Activated CD8-positive, alpha-beta T cell treated with anti-CD3 and anti-CD28 coated beads for 36 hours (primary cell): ENCODE results near the gene OR5B17. TPM values are rescaled to one million over a fixed set of nuclear protein-coding genes. Genes with fewer than 3 reads are reported as not detected.

Experiments
- ATAC-seq: fragments of 200-7000 bp; cut with Tn5 transposase; one replicate; pipeline ENCODE4 v1.10.0; 2021; ENCODE audit warnings: mild to moderate bottlenecking, moderate library complexity
- CTCF ChIA-PET: fragments of 350-600 bp; sonication (Branson Sonifier 250); formaldehyde crosslinking; loops from one replicate; lab custom pipeline; 2021; ENCODE audit warnings: antibody characterized with exemption; lab: Charles Lee
- POLR2A ChIA-PET: fragments of 350-600 bp; sonication (Branson Sonifier 250); formaldehyde crosslinking; loops from one replicate; lab custom pipeline; 2021; ENCODE audit warnings: antibody characterized with exemption; lab: Charles Lee
- DNase-seq: peaks from one replicate; pipeline ENCODE4 v3.0.0-alpha.2; 2020
- H3K27ac Mint-ChIP-seq: one replicate; pipeline ENCODE4 v1.8.0; 2021; ENCODE audit warnings: mild to moderate bottlenecking, mixed read lengths
- H3K27me3 Mint-ChIP-seq: one replicate; pipeline ENCODE4 v1.8.0; 2021; ENCODE audit warnings: mixed read lengths
- H3K36me3 Mint-ChIP-seq: one replicate; pipeline ENCODE4 v1.8.0; 2021; ENCODE audit warnings: low read depth, mixed read lengths
- H3K4me1 Mint-ChIP-seq: one replicate; pipeline ENCODE4 v1.8.0; 2021; ENCODE audit warnings: low read depth, mixed read lengths
- H3K4me3 Mint-ChIP-seq: one replicate; pipeline ENCODE4 v1.8.0; 2021; ENCODE audit warnings: mild to moderate bottlenecking, moderate library complexity, mixed read lengths
- H3K9me3 Mint-ChIP-seq: one replicate; pipeline ENCODE4 v1.8.0; 2021; ENCODE audit warnings: mixed read lengths
- CTCF ChIP-seq: fragments of 200-600 bp; IDR thresholded peaks from one replicate; pipeline ENCODE4 v1.8.0; 2022; ENCODE audit warnings: antibody characterized with exemption, mild to moderate bottlenecking
- intact Hi-C: fragments of 100-400 bp; cut with micrococcal nuclease; formaldehyde crosslinking; loops from one replicate; pipeline ENCODE4 v1.10.0; 2022
- total RNA-seq, 2 experiments: library from RNA; stranded (reverse); gene quantifications; one replicate each; pipeline ENCODE4 v1.2.3, GENCODE V29; 2021

OR5B17 gene
- total RNA-seq, 2 experiments from 2014 or later, result not detected

GRCh38 chr11:58334708-58335107 is 24.2 kb downstream of the OR5B17 start:
- POLR2A ChIA-PET, result no interaction called here
- no peaks in the 10 kb centered on the region for H3K36me3 Mint-ChIP-seq
- no peak for ATAC-seq
- H3K4me3 Mint-ChIP-seq, result no peak overlapping the region
- CTCF ChIA-PET, result no interaction called here
- intact Hi-C loops, result no loop called here
- peaks cover 9% of the 10 kb centered on the region for H3K27me3 Mint-ChIP-seq
- no peak overlapping the region for H3K27ac Mint-ChIP-seq
- peaks cover 13% of the 10 kb centered on the region for H3K9me3 Mint-ChIP-seq
- DNase-seq, result no peak
- H3K4me1 Mint-ChIP-seq, result no peaks in the 10 kb centered on the region
- no peak for TF ChIP-seq CTCF

- Mint-ChIP-seq H3K9me3 (peaks cover 15% of the 10 kb centered on the region), H3K4me3 (no peak overlapping the region), H3K27ac (no peak overlapping the region), H3K27me3 (peaks cover 15% of the 10 kb centered on the region), H3K4me1 (no peaks in the 10 kb centered on the region), H3K36me3 (no peaks in the 10 kb centered on the region)
- ATAC-seq (no peak), DNase-seq (no peak)
- intact Hi-C loops, result no loop called here
- ChIA-PET CTCF (no interaction called here), POLR2A (no interaction called here)
- TF ChIP-seq CTCF, result no peak
These were observed 28.0 kb downstream of the OR5B17 start for GRCh38 chr11:58330861-58331260.

GRCh38 chr11:58318532-58318931 is 40.3 kb downstream of the OR5B17 start:
- no peak overlapping the region for H3K4me3 Mint-ChIP-seq
- ATAC-seq, result no peak
- no peaks in the 10 kb centered on the region for H3K4me1 Mint-ChIP-seq
- H3K27me3 Mint-ChIP-seq, result peaks cover 8% of the 10 kb centered on the region
- intact Hi-C loops, result no loop called here
- POLR2A ChIA-PET, result interaction anchor here (0.6 kb wide), 1 partner anchor 17 kb away, joined by 3 read pairs; no protein-coding TSS in a partner anchor
- no peak overlapping the region for H3K27ac Mint-ChIP-seq
- H3K36me3 Mint-ChIP-seq, result no peaks in the 10 kb centered on the region
- no peaks in the 10 kb centered on the region for H3K9me3 Mint-ChIP-seq
- no peak for TF ChIP-seq CTCF
- no peak for DNase-seq
- CTCF ChIA-PET, result no interaction called here

- Mint-ChIP-seq H3K4me1 (no peaks in the 10 kb centered on the region), H3K36me3 (peaks cover 1% of the 10 kb centered on the region), H3K9me3 (peaks cover 1% of the 10 kb centered on the region), H3K27ac (no peak overlapping the region), H3K4me3 (no peak overlapping the region), H3K27me3 (peaks cover 18% of the 10 kb centered on the region)
- intact Hi-C loops, result no loop called here
- ATAC-seq (no peak), DNase-seq (no peak)
- POLR2A ChIA-PET, result interaction anchor here (0.6 kb wide), 1 partner anchor 567 kb away, joined by 3 read pairs; no protein-coding TSS in a partner anchor
- CTCF ChIA-PET, result no interaction called here
- no peak for TF ChIP-seq CTCF
These were observed 42.7 kb downstream of the OR5B17 start for GRCh38 chr11:58316142-58316541.

Other genes starting within 250 kb of the OR5B17 start
- not detected for gene OR9I1, start 233.5 kb downstream of the OR5B17 start, total RNA-seq
- gene OR9Q2, start 170.0 kb downstream of the OR5B17 start, total RNA-seq, result not detected
- gene OR1S2, start 154.9 kb downstream of the OR5B17 start, total RNA-seq, result not detected
- not detected for gene OR1S1, start 146.3 kb downstream of the OR5B17 start, total RNA-seq
- gene OR10Q1, start 130.2 kb downstream of the OR5B17 start, total RNA-seq, result not detected
- gene OR10W1, start 90.8 kb downstream of the OR5B17 start, total RNA-seq, result not detected
- gene OR5B3, start 47.8 kb upstream of the OR5B17 start, total RNA-seq, result not detected
- gene OR5B2, start 69.1 kb upstream of the OR5B17 start, total RNA-seq, result not detected
- gene OR5B12, start 83.2 kb upstream of the OR5B17 start, total RNA-seq, result under 1 TPM in 1 of 2 experiments, not detected in 1; 0.14 TPM
- not detected for gene OR5B21, start 149.0 kb upstream of the OR5B17 start, total RNA-seq
- gene LPXN, start 216.8 kb upstream of the OR5B17 start, total RNA-seq, result 100 to 1,000 TPM; 139 TPM
- gene ZFP91, start 220.0 kb upstream of the OR5B17 start, total RNA-seq, result 10 to 100 TPM; 37.2 to 38.0 TPM